Measurements from ENCODE around the gene ACTL7A. TPM values are rescaled to one million over a fixed set of nuclear protein-coding genes. Genes with fewer than 3 reads are reported as not detected.

Gene ACTL7A
- total and polyA plus RNA-seq, 2 of the 13 experiments (the other 11 are each of a cell fraction or from before 2014, with no cell fraction given), result not detected

DNA sequence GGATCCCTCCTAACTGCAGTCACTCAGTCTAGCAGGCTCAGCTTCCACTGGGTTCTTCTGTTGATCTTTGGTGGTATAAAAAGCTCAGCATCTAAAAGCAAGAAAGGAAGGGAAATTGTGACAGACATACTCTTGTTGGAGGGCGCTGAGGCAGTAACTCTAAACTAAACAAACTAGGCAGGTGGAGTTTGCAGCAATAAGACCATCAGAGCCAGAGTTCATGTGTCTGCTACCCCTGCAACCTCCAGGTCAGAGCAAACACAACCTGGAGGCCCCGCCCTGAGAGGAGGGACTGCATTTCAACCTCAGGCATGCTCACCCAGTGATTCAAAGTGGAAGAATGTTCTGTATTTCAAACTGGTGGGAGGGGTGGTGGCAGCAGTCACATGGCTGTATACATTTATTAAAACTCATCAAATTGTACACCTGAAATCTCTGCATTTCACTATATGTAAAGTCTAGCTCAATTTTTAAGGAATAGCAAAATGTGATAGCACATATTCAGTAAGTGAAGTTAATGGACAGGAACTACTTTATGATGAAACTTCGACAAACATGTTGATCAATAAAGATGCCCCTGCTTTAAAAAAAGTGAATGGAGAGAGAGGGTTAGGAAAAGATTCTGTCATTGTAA, 7.1 kb downstream of the ACTL7A start (continued):
- TF ChIP-seq FOXA1 (IDR thresholded peaks at IDR 0.05), result no peak
- TF ChIP-seq FOXA1 (CRISPR knock-in tag; IDR thresholded peaks at IDR 0.05), result peak; percentile 88
- TF ChIP-seq ISL2 (CRISPR knock-in tag; IDR thresholded peaks at IDR 0.05), result peak; percentile 71
- TF ChIP-seq, protein P1, sequence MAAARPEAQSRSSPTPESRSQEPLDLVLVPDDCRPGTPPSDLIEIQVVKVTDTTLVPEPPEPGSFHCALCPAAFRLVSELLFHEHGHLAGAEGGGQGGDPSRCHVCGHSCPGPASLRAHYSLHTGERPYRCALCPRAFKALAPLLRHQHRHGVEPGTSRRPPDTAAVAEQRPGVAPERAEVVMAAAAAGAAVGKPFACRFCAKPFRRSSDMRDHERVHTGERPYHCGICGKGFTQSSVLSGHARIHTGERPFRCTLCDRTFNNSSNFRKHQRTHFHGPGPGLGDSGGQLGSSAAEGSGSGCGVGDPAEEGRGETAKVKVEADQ (CRISPR knock-in tag; IDR thresholded peaks at IDR 0.05; ENCODE audit: borderline replicate concordance), result 0 out of 2 replicates have a peak, but pooled peaks have one; percentile 24
- no peak for TF ChIP-seq NBN (conservative IDR thresholded peaks at IDR 0.05)
- TF ChIP-seq ZNF839 (CRISPR knock-in tag; IDR thresholded peaks at IDR 0.05; ENCODE audit: borderline replicate concordance), result no peak
- no peak for TF ChIP-seq KMT2B (CRISPR knock-in tag; IDR thresholded peaks at IDR 0.05)
- TF ChIP-seq SOX6 (IDR thresholded peaks at IDR 0.05), result no peak
- TF ChIP-seq SOX6 (CRISPR knock-in tag; IDR thresholded peaks at IDR 0.05), result peak; percentile 88
- no peak for TF ChIP-seq ZNF260 (CRISPR knock-in tag; IDR thresholded peaks at IDR 0.05; ENCODE audit: borderline replicate concordance, low read depth)
- TF ChIP-seq, protein P2, sequence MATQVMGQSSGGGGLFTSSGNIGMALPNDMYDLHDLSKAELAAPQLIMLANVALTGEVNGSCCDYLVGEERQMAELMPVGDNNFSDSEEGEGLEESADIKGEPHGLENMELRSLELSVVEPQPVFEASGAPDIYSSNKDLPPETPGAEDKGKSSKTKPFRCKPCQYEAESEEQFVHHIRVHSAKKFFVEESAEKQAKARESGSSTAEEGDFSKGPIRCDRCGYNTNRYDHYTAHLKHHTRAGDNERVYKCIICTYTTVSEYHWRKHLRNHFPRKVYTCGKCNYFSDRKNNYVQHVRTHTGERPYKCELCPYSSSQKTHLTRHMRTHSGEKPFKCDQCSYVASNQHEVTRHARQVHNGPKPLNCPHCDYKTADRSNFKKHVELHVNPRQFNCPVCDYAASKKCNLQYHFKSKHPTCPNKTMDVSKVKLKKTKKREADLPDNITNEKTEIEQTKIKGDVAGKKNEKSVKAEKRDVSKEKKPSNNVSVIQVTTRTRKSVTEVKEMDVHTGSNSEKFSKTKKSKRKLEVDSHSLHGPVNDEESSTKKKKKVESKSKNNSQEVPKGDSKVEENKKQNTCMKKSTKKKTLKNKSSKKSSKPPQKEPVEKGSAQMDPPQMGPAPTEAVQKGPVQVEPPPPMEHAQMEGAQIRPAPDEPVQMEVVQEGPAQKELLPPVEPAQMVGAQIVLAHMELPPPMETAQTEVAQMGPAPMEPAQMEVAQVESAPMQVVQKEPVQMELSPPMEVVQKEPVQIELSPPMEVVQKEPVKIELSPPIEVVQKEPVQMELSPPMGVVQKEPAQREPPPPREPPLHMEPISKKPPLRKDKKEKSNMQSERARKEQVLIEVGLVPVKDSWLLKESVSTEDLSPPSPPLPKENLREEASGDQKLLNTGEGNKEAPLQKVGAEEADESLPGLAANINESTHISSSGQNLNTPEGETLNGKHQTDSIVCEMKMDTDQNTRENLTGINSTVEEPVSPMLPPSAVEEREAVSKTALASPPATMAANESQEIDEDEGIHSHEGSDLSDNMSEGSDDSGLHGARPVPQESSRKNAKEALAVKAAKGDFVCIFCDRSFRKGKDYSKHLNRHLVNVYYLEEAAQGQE (IDR thresholded peaks at IDR 0.05; ENCODE audit: borderline replicate concordance in 1 of 2, low read depth in 1 of 2, low read length in 2 of 2), result no peak
- peak; percentile 39; the same call in 1 of the 2 replicates for TF ChIP-seq RAD21 (CRISPR knock-in tag; IDR thresholded peaks at IDR 0.05)
- 0 out of 2 replicates have a peak, but pooled peaks have one; percentile 12 for TF ChIP-seq ZNF12 (CRISPR knock-in tag; IDR thresholded peaks at IDR 0.05)
- peak; percentile 20; the same call in 1 of the 2 replicates for TF ChIP-seq HDAC1 (CRISPR knock-in tag; IDR thresholded peaks at IDR 0.05)
- no peak; the same call in 1 of the 2 replicates for TF ChIP-seq MIXL1 (CRISPR knock-in tag; IDR thresholded peaks at IDR 0.05)
- TF ChIP-seq NR2F6 (IDR thresholded peaks at IDR 0.05), result peak; percentile 82
- peak; percentile 94 for TF ChIP-seq NR2F6 (CRISPR knock-in tag; IDR thresholded peaks at IDR 0.05)
- TF ChIP-seq, protein P3, sequence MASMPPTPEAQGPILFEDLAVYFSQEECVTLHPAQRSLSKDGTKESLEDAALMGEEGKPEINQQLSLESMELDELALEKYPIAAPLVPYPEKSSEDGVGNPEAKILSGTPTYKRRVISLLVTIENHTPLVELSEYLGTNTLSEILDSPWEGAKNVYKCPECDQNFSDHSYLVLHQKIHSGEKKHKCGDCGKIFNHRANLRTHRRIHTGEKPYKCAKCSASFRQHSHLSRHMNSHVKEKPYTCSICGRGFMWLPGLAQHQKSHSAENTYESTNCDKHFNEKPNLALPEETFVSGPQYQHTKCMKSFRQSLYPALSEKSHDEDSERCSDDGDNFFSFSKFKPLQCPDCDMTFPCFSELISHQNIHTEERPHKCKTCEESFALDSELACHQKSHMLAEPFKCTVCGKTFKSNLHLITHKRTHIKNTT (CRISPR knock-in tag; IDR thresholded peaks at IDR 0.05), result no peak
- TF ChIP-seq KLF9 (CRISPR knock-in tag; IDR thresholded peaks at IDR 0.05; ENCODE audit: low read depth), result no peak
- no peak for TF ChIP-seq ZNF674 (CRISPR knock-in tag; IDR thresholded peaks at IDR 0.05; ENCODE audit: low read depth)
- TF ChIP-seq ZFYVE20 (CRISPR knock-in tag; IDR thresholded peaks at IDR 0.05; ENCODE audit: borderline replicate concordance, low read depth), result no peak
- TF ChIP-seq ZNF326 (CRISPR knock-in tag; IDR thresholded peaks at IDR 0.05; ENCODE audit: borderline replicate concordance), result no peak
- TF ChIP-seq ZKSCAN8 (CRISPR knock-in tag; IDR thresholded peaks at IDR 0.05; ENCODE audit: borderline replicate concordance), result peak; percentile 65; the same call in 1 of the 2 replicates
- TF ChIP-seq, protein P4, sequence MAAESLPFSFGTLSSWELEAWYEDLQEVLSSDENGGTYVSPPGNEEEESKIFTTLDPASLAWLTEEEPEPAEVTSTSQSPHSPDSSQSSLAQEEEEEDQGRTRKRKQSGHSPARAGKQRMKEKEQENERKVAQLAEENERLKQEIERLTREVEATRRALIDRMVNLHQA (CRISPR knock-in tag; IDR thresholded peaks at IDR 0.05), result no peak
- TF ChIP-seq RFX1 (IDR thresholded peaks at IDR 0.05), result no peak
- TF ChIP-seq MEIS2 (CRISPR knock-in tag; IDR thresholded peaks at IDR 0.05), result no peak; the same call in 1 of the 2 replicates
- TF ChIP-seq ZNF124 (CRISPR knock-in tag; IDR thresholded peaks at IDR 0.05), result no peak
- TF ChIP-seq TAF1 (CRISPR knock-in tag; IDR thresholded peaks at IDR 0.05), result no peak
- TF ChIP-seq MEF2D (CRISPR knock-in tag; IDR thresholded peaks at IDR 0.05), result peak; percentile 53; the same call in 1 of the 2 replicates

Measured in HepG2 (cell line).